GM18499 (cell line): Measurements from ENCODE around the gene FAM120AOS.

Experiments used
- ATAC-seq: cut with Tn5 transposase; IDR thresholded peaks from one replicate; pipeline ENCODE4 v1.9.1; 2021; ENCODE audit warnings: moderate number of reproducible peaks; ENCODE audit not compliant: insufficient read depth, unreplicated experiment

The FAM120AOS gene

GRCh38 chr9:93453047-93453914 is at the start of gene FAM120AOS:
TSS of gene FAM120AOS (minus strand) at chr9:93453581. CDS start at chr9:93452709, 872 bp downstream.
- ATAC-seq: no peak

GRCh38 chr9:93501406-93501805 is 48.0 kb upstream of the FAM120AOS start:
- ATAC-seq: no peak

- no peak for ATAC-seq
Measured at GRCh38 chr9:93500571-93501298, 47.4 kb upstream of the FAM120AOS start.

GRCh38 chr9:93496285-93496684 is 42.9 kb upstream of the FAM120AOS start:
- no peak for ATAC-seq

- ATAC-seq: no peak
Measured at GRCh38 chr9:93493949-93494348, 40.6 kb upstream of the FAM120AOS start.

- no peak for ATAC-seq
Measured at GRCh38 chr9:93492327-93492726, 38.9 kb upstream of the FAM120AOS start.

- no peak for ATAC-seq
Measured at GRCh38 chr9:93491593-93492232, 38.3 kb upstream of the FAM120AOS start.

- ATAC-seq: no peak
Measured at GRCh38 chr9:93488244-93488643, 34.9 kb upstream of the FAM120AOS start.

GRCh38 chr9:93486268-93486667 is 32.9 kb upstream of the FAM120AOS start:
- no peak for ATAC-seq

GRCh38 chr9:93483497-93483896 is 30.1 kb upstream of the FAM120AOS start:
- ATAC-seq: no peak

GRCh38 chr9:93480728-93481324 is 27.4 kb upstream of the FAM120AOS start:
- no peak for ATAC-seq

- ATAC-seq: no peak
Measured at GRCh38 chr9:93480262-93480661, 26.9 kb upstream of the FAM120AOS start.

- no peak for ATAC-seq
Measured at GRCh38 chr9:93479726-93480125, 26.3 kb upstream of the FAM120AOS start.

- ATAC-seq: no peak
Measured at GRCh38 chr9:93477397-93477796, 24.0 kb upstream of the FAM120AOS start.

- no peak for ATAC-seq
Measured at GRCh38 chr9:93476924-93477323, 23.5 kb upstream of the FAM120AOS start.

GRCh38 chr9:93475856-93476255 is 22.5 kb upstream of the FAM120AOS start:
- no peak for ATAC-seq

GRCh38 chr9:93475108-93475507 is 21.7 kb upstream of the FAM120AOS start:
- ATAC-seq: no peak

- ATAC-seq: no peak
Measured at GRCh38 chr9:93473411-93473810, 20.0 kb upstream of the FAM120AOS start.

- no peak for ATAC-seq
Measured at GRCh38 chr9:93471124-93471523, 17.7 kb upstream of the FAM120AOS start.

GRCh38 chr9:93470391-93470790 is 17.0 kb upstream of the FAM120AOS start:
- no peak for ATAC-seq
